HFFc6 (cell line): ENCODE results near the gene ZC3H7B. TPM values are rescaled to one million over a fixed set of nuclear protein-coding genes. Genes with fewer than 3 reads are reported as not detected.

ENCODE experiments used
- DNase-seq: peaks from one replicate; pipeline ENCODE4 v3.0.0-alpha.2; 2018
- H3K27ac Mint-ChIP-seq: 2 replicates; pipeline ENCODE4 v1.8.0; 2020; ENCODE audit warnings: mild to moderate bottlenecking, mixed read lengths
- H3K27me3 Mint-ChIP-seq: 2 replicates; pipeline ENCODE4 v1.8.0; 2021; ENCODE audit warnings: mild to moderate bottlenecking, moderate library complexity, mixed read lengths; ENCODE audit not compliant: insufficient read depth
- H3K36me3 Mint-ChIP-seq: 2 replicates; pipeline ENCODE4 v1.8.0; 2021; ENCODE audit warnings: low read depth, mixed read lengths
- H3K4me1 Mint-ChIP-seq: 2 replicates; pipeline ENCODE4 v1.8.0; 2020; ENCODE audit warnings: low read depth, mixed read lengths
- H3K4me3 Mint-ChIP-seq: 2 replicates; pipeline ENCODE4 v1.8.0; 2020; ENCODE audit warnings: mild to moderate bottlenecking, moderate library complexity, mixed read lengths
- H3K9me3 Mint-ChIP-seq: 2 replicates; pipeline ENCODE4 v1.8.0; 2020; ENCODE audit warnings: mild to moderate bottlenecking, mixed read lengths
- CTCF ChIP-seq: fragments of 200-600 bp; sonication (generic); IDR thresholded peaks from 2 replicates; pipeline ENCODE4 v1.5.0; 2021; ENCODE audit warnings: antibody characterized with exemption, mild to moderate bottlenecking
- total RNA-seq, 6 experiments: library from RNA; stranded (reverse); fragmentation: NEBNext Ultra II Directional; extraction: Animal tissue kit (Norgen Biotek cat#: 25700); gene quantifications; 2 replicates in 1 of 6; 3 replicates in 5 of 6; pipeline ENCODE4 v1.2.3, GENCODE V29; 2021

Gene ZC3H7B
- total RNA-seq, 6 experiments from 2014 or later = 108 to 137 (median 130) TPM

DNA sequence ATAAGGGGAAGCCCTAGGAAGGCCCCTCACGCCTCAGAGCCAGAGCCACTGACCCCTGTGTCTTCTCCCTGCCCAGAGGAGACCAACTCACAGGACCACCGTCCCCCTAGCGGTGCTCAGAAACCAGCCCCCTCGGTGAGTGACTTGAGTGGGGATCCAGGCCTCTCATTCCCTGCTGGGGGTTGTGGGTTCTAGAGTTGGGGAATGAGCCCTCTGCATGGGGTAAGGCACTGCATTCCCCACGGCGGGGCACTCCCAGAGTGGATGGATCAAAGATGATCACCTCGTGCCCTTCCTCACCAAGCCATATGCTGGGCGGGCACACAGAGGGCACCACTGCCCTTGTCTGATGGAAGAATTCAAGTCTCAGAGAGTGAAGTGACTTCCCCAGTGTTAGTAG, 39.7 kb downstream of the ZC3H7B start:
- Mint-ChIP-seq H3K27ac (no peak overlapping the region), H3K36me3 (peaks cover 7% of the 10 kb centered on the region), H3K27me3 (peaks cover 2% of the 10 kb centered on the region), H3K4me3 (no peak overlapping the region), H3K9me3 (no peaks in the 10 kb centered on the region), H3K4me1 (no peaks in the 10 kb centered on the region)
- no peak for TF ChIP-seq CTCF
- DNase-seq = no peak

GRCh38 chr22:41341990-41342389, 40.7 kb downstream of the ZC3H7B start:
- no peak for TF ChIP-seq CTCF
- H3K36me3 Mint-ChIP-seq = peaks cover 7% of the 10 kb centered on the region
- peaks cover 2% of the 10 kb centered on the region for H3K27me3 Mint-ChIP-seq
- no peak overlapping the region for H3K4me3 Mint-ChIP-seq
- no peaks in the 10 kb centered on the region for H3K4me1 Mint-ChIP-seq
- no peak overlapping the region for H3K27ac Mint-ChIP-seq
- H3K9me3 Mint-ChIP-seq = no peaks in the 10 kb centered on the region
- no peak for DNase-seq

GRCh38 chr22:41343300-41343699, 42.0 kb downstream of the ZC3H7B start:
- H3K36me3 Mint-ChIP-seq = peaks cover 7% of the 10 kb centered on the region
- H3K9me3 Mint-ChIP-seq = no peaks in the 10 kb centered on the region
- no peaks in the 10 kb centered on the region for H3K4me1 Mint-ChIP-seq
- TF ChIP-seq CTCF = no peak
- H3K4me3 Mint-ChIP-seq = no peak overlapping the region
- H3K27ac Mint-ChIP-seq = no peak overlapping the region
- H3K27me3 Mint-ChIP-seq = peaks cover 4% of the 10 kb centered on the region
- DNase-seq = no peak

GRCh38 chr22:41343717-41344116, 42.4 kb downstream of the ZC3H7B start:
- no peak for TF ChIP-seq CTCF
- Mint-ChIP-seq H3K9me3 (no peaks in the 10 kb centered on the region), H3K27ac (no peak overlapping the region), H3K36me3 (peaks cover 7% of the 10 kb centered on the region), H3K27me3 (peaks cover 4% of the 10 kb centered on the region), H3K4me3 (no peak overlapping the region), H3K4me1 (no peaks in the 10 kb centered on the region)
- no peak for DNase-seq

DNA sequence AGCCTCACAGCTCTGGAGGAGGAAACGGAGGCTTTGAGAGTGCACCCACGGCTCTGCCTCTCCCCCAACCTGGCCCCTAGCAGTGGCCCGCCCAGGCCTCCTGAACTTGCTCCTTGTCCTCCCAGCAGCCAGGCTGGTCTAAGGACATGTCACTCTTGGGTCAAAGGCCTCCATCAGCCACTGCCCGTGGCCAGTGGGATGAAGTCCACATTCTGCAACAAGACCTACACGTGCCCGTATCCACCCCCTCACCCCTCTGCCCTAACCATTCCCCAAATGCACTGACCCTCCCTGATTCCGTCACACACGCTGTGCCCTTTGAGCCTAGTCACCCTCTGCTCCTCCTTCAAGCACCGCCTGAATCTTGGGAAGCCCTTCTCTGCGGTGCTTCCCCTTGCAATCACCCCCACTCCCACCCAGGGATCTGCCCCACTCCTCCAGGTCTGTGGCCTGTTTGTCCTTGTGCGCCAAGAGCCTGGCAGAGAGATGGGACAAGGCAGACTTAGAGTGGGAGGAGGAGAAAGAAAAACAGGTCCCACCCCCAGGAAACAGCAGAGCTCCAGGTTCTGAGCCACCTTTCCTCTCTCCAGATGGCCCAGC, 43.0 kb downstream of the ZC3H7B start:
- H3K27me3 Mint-ChIP-seq = peaks cover 4% of the 10 kb centered on the region
- no peak overlapping the region for H3K4me3 Mint-ChIP-seq
- no peak overlapping the region for H3K27ac Mint-ChIP-seq
- H3K4me1 Mint-ChIP-seq = no peaks in the 10 kb centered on the region
- peaks cover 7% of the 10 kb centered on the region for H3K36me3 Mint-ChIP-seq
- no peak for DNase-seq
- no peak for TF ChIP-seq CTCF
- no peaks in the 10 kb centered on the region for H3K9me3 Mint-ChIP-seq
